H9 (cell line): Measurements from ENCODE around the gene GALNT9. TPM values are rescaled to one million over a fixed set of nuclear protein-coding genes. Genes with fewer than 3 reads are reported as not detected.

Source experiments
- DNase-seq: peaks from one replicate; pipeline ENCODE4 v3.0.0-alpha.2; 2017
- H2AFZ ChIP-seq: one replicate; pipeline ENCODE4 v1.6.1; 2013; ENCODE audit warnings: mild to moderate bottlenecking, low read length, control low read depth, moderate library complexity
- H2AK5ac ChIP-seq: 2 replicates; pipeline ENCODE4 v1.6.1; 2013; ENCODE audit warnings: low read length, control low read depth, mixed read lengths; ENCODE audit not compliant: insufficient read length
- H2BK120ac ChIP-seq: one replicate; pipeline ENCODE4 v1.6.1; 2013; ENCODE audit warnings: low read depth, mild to moderate bottlenecking, low read length, control low read depth, inconsistent platforms; ENCODE audit not compliant: poor library complexity, severe bottlenecking
- H2BK12ac ChIP-seq: 2 replicates; pipeline ENCODE4 v1.6.1; 2013; ENCODE audit warnings: low read length, control low read depth, mixed read lengths, low read depth; ENCODE audit not compliant: insufficient read length
- H2BK15ac ChIP-seq: 2 replicates; pipeline ENCODE4 v1.6.1; 2013; ENCODE audit warnings: low read depth, low read length, control low read depth
- H2BK20ac ChIP-seq: one replicate; pipeline ENCODE4 v1.6.1; 2013; ENCODE audit warnings: low read depth, mild to moderate bottlenecking, low read length, control low read depth, inconsistent platforms; ENCODE audit not compliant: poor library complexity, severe bottlenecking
- H2BK5ac ChIP-seq: 2 replicates; pipeline ENCODE4 v1.6.1; 2013; ENCODE audit warnings: low read length, control low read depth, mixed read lengths; ENCODE audit not compliant: insufficient read length
- H3K14ac ChIP-seq: 2 replicates; pipeline ENCODE4 v1.6.1; 2013; ENCODE audit warnings: low read length, control low read depth; ENCODE audit not compliant: insufficient read depth
- H3K18ac ChIP-seq: 2 replicates; pipeline ENCODE4 v1.6.1; 2013; ENCODE audit warnings: low read depth, mild to moderate bottlenecking, mixed read lengths, low read length, control low read depth; ENCODE audit not compliant: insufficient read length
- H3K23ac ChIP-seq: 2 replicates; pipeline ENCODE4 v1.6.1; 2013; ENCODE audit warnings: low read length, control low read depth, mixed read lengths, low read depth; ENCODE audit not compliant: insufficient read length
- H3K23me2 ChIP-seq: 2 replicates; pipeline ENCODE4 v1.6.1; 2013; ENCODE audit warnings: low read depth, mild to moderate bottlenecking, mixed read lengths, low read length, control low read depth; ENCODE audit not compliant: insufficient read length, poor library complexity, severe bottlenecking
- H3K27ac ChIP-seq: 2 replicates; pipeline ENCODE4 v1.5.1; 2013; ENCODE audit warnings: low read length, control low read depth, mixed read lengths, low read depth; ENCODE audit not compliant: insufficient read length
- H3K27me3 ChIP-seq: 2 replicates; pipeline ENCODE4 v1.6.1; 2013; ENCODE audit warnings: low read length, control low read depth, inconsistent platforms; ENCODE audit not compliant: insufficient read depth
- H3K4ac ChIP-seq: 2 replicates; pipeline ENCODE4 v1.6.1; 2013; ENCODE audit warnings: low read depth, mild to moderate bottlenecking, control low read depth, inconsistent platforms, low read length, moderate library complexity
- H3K4me1 ChIP-seq: 2 replicates; pipeline ENCODE4 v1.6.1; 2013; ENCODE audit warnings: low read length, control low read depth, inconsistent platforms; ENCODE audit not compliant: insufficient read depth
- H3K4me2 ChIP-seq: 2 replicates; pipeline ENCODE4 v1.6.1; 2013; ENCODE audit warnings: low read length, control low read depth, mixed read lengths; ENCODE audit not compliant: insufficient read length, insufficient read depth
- H3K56ac ChIP-seq: 2 replicates; pipeline ENCODE4 v1.6.1; 2013; ENCODE audit warnings: low read depth, mild to moderate bottlenecking, mixed read lengths, low read length, control low read depth; ENCODE audit not compliant: insufficient read length
- H3K79me1 ChIP-seq: 2 replicates; pipeline ENCODE4 v1.6.1; 2013; ENCODE audit warnings: low read depth, mild to moderate bottlenecking, moderate library complexity, low read length, control low read depth, inconsistent platforms; ENCODE audit not compliant: insufficient read depth, poor library complexity, severe bottlenecking
- H3K79me2 ChIP-seq: 2 replicates; pipeline ENCODE4 v1.6.1; 2013; ENCODE audit warnings: low read length, control low read depth, inconsistent platforms; ENCODE audit not compliant: insufficient read depth
- H3K9ac ChIP-seq: 2 replicates; pipeline ENCODE4 v1.6.1; 2013; ENCODE audit warnings: low read length, control low read depth, mixed read lengths; ENCODE audit not compliant: insufficient read length; ENCODE audit errors: extremely low read depth
- H3K9me3 ChIP-seq: one replicate; pipeline ENCODE4 v1.6.1; 2013; ENCODE audit warnings: low read depth, low read length, inconsistent platforms; ENCODE audit not compliant: control insufficient read depth
- H3T11ph ChIP-seq: one replicate; pipeline ENCODE4 v1.6.1; 2013; ENCODE audit warnings: mild to moderate bottlenecking, low read length, control low read depth, inconsistent platforms
- H4K20me1 ChIP-seq: one replicate; pipeline ENCODE4 v1.6.1; 2013; ENCODE audit not compliant: control insufficient read depth, insufficient read length, insufficient read depth
- H4K5ac ChIP-seq: 2 replicates; pipeline ENCODE4 v1.6.1; 2013; ENCODE audit warnings: low read depth, mild to moderate bottlenecking, mixed read lengths, low read length, control low read depth; ENCODE audit not compliant: insufficient read length
- H4K8ac ChIP-seq: replicated peaks from 2 replicates; pipeline ENCODE4 v1.6.1; 2013; ENCODE audit warnings: low read length, control low read depth, mixed read lengths, low read depth; ENCODE audit not compliant: insufficient read length
- H4K91ac ChIP-seq: 2 replicates; pipeline ENCODE4 v1.6.1; 2013; ENCODE audit warnings: low read depth, mild to moderate bottlenecking, moderate library complexity, mixed read lengths, low read length, control low read depth; ENCODE audit not compliant: insufficient read length
- H3K27ac Mint-ChIP-seq, 3 experiments: 2 replicates in 2 of 3; 3 replicates in 1 of 3; pipeline ENCODE4 v1.8.0; 2020 to 2021; ENCODE audit warnings: mixed read lengths in 3 of 3, mild to moderate bottlenecking in 1 of 3, moderate library complexity in 1 of 3
- H3K27me3 Mint-ChIP-seq: 2 replicates; pipeline ENCODE4 v1.8.0; 2021; ENCODE audit warnings: low read depth, mild to moderate bottlenecking, moderate library complexity, mixed read lengths
- H3K36me3 Mint-ChIP-seq, 3 experiments: 2 replicates in 2 of 3; 3 replicates in 1 of 3; pipeline ENCODE4 v1.8.0; 2020 to 2021; ENCODE audit warnings: low read depth in 3 of 3, mixed read lengths in 3 of 3; ENCODE audit not compliant: insufficient read depth in 1 of 3
- H3K4me1 Mint-ChIP-seq, 2 experiments: 2 replicates each; pipeline ENCODE4 v1.8.0; 2020; ENCODE audit warnings: mixed read lengths in 2 of 2
- H3K4me3 Mint-ChIP-seq, 2 experiments: 2 replicates in 1 of 2; 3 replicates in 1 of 2; pipeline ENCODE4 v1.8.0; 2020 to 2021; ENCODE audit warnings: mild to moderate bottlenecking in 2 of 2, mixed read lengths in 2 of 2, moderate library complexity in 1 of 2
- H3K9me3 Mint-ChIP-seq, 2 experiments: 2 replicates in 1 of 2; 3 replicates in 1 of 2; pipeline ENCODE4 v1.8.0; 2020; ENCODE audit warnings: mild to moderate bottlenecking in 2 of 2, mixed read lengths in 2 of 2, moderate library complexity in 1 of 2
- WGBS: extraction: QIAGEN DNeasy Blood & Tissue Kit; methylation state at CpG from one replicate; pipeline ENCODE4 v1.1.7; 2013; ENCODE audit warnings: missing lambda C conversion rate, low lambda C conversion rate, mixed read lengths; ENCODE audit not compliant: insufficient read length; ENCODE audit errors: extremely low coverage; 5-methylcytosine and 5-hydroxymethylcytosine counted together
- total RNA-seq: library from RNA; stranded (reverse); gene quantifications from 2 replicates; pipeline ENCODE4 v1.2.1, GENCODE V29; 2021
- TF ChIP-seq, protein P1 (sequence below): fragments of 200-600 bp; sonication (generic); conservative IDR thresholded peaks from 3 replicates; pipeline ENCODE4 v1.8.0; 2021; ENCODE audit warnings: antibody characterized with exemption, mild to moderate bottlenecking

Gene GALNT9
- total RNA-seq, 1 experiment from 2014 or later, result 0.35 TPM

DNA sequence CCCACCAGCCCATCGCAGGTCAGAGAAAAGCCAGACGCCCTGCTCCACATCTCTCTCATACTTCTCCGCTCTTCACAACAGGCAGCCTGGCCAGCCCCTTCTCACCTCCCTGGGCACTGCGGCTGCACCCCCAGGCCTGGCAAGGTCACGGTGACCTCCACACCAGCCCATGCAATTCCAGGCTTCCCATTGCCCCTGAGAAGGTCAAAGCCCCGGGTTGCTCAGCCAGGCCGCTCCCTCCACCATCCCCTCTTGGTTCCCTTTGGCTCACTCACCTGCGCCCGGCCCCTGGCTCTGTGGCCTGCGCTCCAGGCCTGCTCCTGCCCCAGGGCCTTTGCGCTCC lies 55.4 kb downstream of the GALNT9 start:
- Histone ChIP-seq H2BK15ac (no peak overlapping the region), H4K20me1 (no peaks in the 10 kb centered on the region), H4K91ac (no peak overlapping the region), H3K9me3 (no peaks in the 10 kb centered on the region), H3K4me1 (peaks cover 6% of the 10 kb centered on the region; the same call in 1 of the 2 replicates), H3K18ac (peak overlapping the region; percentile 4), H3K27ac (no peak overlapping the region), H3K23me2 (no peaks in the 10 kb centered on the region), H3T11ph (no peak overlapping the region), H2BK5ac (no peak overlapping the region), H3K9ac (no peak overlapping the region), H4K8ac (no peak overlapping the region), H3K27me3 (no peaks in the 10 kb centered on the region), H4K5ac (no peak overlapping the region), H3K56ac (no peak overlapping the region), H3K14ac (no peak overlapping the region), H3K4me2 (no peak overlapping the region), H2BK20ac (no peak overlapping the region), H2AK5ac (no peak overlapping the region), H3K23ac (no peak overlapping the region), H2BK120ac (no peak overlapping the region), H3K79me1 (no peaks in the 10 kb centered on the region), H2BK12ac (no peak overlapping the region), H3K79me2 (no peaks in the 10 kb centered on the region), H3K4ac (no peak overlapping the region), H2AFZ (no peak overlapping the region)
- H3K4me1 Mint-ChIP-seq, result peaks cover 25 to 41% of the 10 kb centered on the region in 2 experiments
- H3K36me3 Mint-ChIP-seq, result no peaks in the 10 kb centered on the region
- TF ChIP-seq, protein P1, sequence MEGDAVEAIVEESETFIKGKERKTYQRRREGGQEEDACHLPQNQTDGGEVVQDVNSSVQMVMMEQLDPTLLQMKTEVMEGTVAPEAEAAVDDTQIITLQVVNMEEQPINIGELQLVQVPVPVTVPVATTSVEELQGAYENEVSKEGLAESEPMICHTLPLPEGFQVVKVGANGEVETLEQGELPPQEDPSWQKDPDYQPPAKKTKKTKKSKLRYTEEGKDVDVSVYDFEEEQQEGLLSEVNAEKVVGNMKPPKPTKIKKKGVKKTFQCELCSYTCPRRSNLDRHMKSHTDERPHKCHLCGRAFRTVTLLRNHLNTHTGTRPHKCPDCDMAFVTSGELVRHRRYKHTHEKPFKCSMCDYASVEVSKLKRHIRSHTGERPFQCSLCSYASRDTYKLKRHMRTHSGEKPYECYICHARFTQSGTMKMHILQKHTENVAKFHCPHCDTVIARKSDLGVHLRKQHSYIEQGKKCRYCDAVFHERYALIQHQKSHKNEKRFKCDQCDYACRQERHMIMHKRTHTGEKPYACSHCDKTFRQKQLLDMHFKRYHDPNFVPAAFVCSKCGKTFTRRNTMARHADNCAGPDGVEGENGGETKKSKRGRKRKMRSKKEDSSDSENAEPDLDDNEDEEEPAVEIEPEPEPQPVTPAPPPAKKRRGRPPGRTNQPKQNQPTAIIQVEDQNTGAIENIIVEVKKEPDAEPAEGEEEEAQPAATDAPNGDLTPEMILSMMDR, result no peak
- H3K4me3 Mint-ChIP-seq, result no peak overlapping the region
- no peaks in the 10 kb centered on the region for H3K9me3 Mint-ChIP-seq
- H3K27me3 Mint-ChIP-seq, result peaks cover 56% of the 10 kb centered on the region
- DNase-seq, result no peak
- no CpG with 5 or more reads among the region's 11 CpGs for WGBS
- H3K27ac Mint-ChIP-seq, result peak overlapping the region in 2 of 3 experiments; percentile 56 to 83; a peak in 4 of 7 replicates
